GM23338 (cell line): ENCODE data around the gene ELL2.

ENCODE experiments used
- CREB1 ChIP-seq: fragments of 250-450 bp; sonication (Bioruptor Pico); IDR thresholded peaks from 2 replicates; pipeline ENCODE4 v1.5.0; 2020; ENCODE audit warnings: low read depth, mild to moderate bottlenecking, moderate library complexity
- EZH2 ChIP-seq: fragments of 200-600 bp; sonication (generic); IDR thresholded peaks from one replicate; pipeline ENCODE4 v1.8.0; 2017; ENCODE audit warnings: antibody characterized with exemption, mild to moderate bottlenecking, low read depth; ENCODE audit not compliant: unreplicated experiment
- EZH2phosphoT487 ChIP-seq: fragments of 200-600 bp; sonication (generic); IDR thresholded peaks from one replicate; pipeline ENCODE4 v1.8.1; 2018; ENCODE audit warnings: antibody characterized with exemption; ENCODE audit not compliant: unreplicated experiment
- JUNB ChIP-seq: IDR thresholded peaks from one replicate; pipeline ENCODE4 v1.6.1; 2016; ENCODE audit warnings: antibody characterized with exemption; ENCODE audit not compliant: unreplicated experiment
- POLR2AphosphoS5 ChIP-seq: IDR thresholded peaks from 2 replicates; pipeline ENCODE4 v1.6.1; 2016; ENCODE audit warnings: antibody characterized with exemption, low read depth
- TF ChIP-seq, protein P1 (sequence below), 2 experiments: fragments of 200-600 bp in 1 of 2; sonication (generic) in 1 of 2; conservative IDR thresholded peaks; 2 replicates each; pipeline versions ENCODE4 v1.5.1 to v1.6.1; 2016 to 2017; ENCODE audit warnings: antibody characterized with exemption in 2 of 2, low read depth in 2 of 2, mild to moderate bottlenecking in 2 of 2, moderate library complexity in 1 of 2
- TF ChIP-seq, protein P2 (sequence below): IDR thresholded peaks from one replicate; pipeline ENCODE4 v1.6.1; 2018; ENCODE audit warnings: antibody characterized with exemption; ENCODE audit not compliant: unreplicated experiment
- TF ChIP-seq, protein P3 (sequence below): IDR thresholded peaks from 2 replicates; pipeline ENCODE4 v1.6.1; 2016; ENCODE audit warnings: antibody characterized with exemption

DNA sequence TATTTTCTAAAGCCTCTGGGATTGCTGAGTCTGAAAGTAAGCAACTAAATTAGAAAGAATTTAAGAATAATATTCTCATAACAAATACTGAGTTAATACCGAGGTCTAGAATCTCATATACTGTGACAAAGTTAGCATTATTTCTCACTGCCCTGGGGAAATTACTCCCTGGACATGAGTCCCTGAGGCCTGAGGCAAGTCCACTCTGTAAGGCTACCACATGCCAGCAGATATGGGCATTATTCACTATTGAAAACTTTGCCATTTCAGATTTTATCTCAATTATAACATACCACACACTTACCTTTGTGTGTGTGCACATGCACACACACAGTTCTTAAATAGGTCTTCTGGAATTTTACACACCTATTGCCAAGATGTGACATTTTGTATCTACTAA is 22.9 kb downstream of the ELL2 start:
- TF ChIP-seq, protein P1, sequence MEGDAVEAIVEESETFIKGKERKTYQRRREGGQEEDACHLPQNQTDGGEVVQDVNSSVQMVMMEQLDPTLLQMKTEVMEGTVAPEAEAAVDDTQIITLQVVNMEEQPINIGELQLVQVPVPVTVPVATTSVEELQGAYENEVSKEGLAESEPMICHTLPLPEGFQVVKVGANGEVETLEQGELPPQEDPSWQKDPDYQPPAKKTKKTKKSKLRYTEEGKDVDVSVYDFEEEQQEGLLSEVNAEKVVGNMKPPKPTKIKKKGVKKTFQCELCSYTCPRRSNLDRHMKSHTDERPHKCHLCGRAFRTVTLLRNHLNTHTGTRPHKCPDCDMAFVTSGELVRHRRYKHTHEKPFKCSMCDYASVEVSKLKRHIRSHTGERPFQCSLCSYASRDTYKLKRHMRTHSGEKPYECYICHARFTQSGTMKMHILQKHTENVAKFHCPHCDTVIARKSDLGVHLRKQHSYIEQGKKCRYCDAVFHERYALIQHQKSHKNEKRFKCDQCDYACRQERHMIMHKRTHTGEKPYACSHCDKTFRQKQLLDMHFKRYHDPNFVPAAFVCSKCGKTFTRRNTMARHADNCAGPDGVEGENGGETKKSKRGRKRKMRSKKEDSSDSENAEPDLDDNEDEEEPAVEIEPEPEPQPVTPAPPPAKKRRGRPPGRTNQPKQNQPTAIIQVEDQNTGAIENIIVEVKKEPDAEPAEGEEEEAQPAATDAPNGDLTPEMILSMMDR (conservative IDR thresholded peaks at IDR 0.05; ENCODE audit: low read depth in 2 of 2) = no peak
- TF ChIP-seq CREB1 (CRISPR knock-in tag) (no peak), POLR2AphosphoS5 (no peak), JUNB (no peak), EZH2 (no peak), EZH2phosphoT487 (no peak)
- TF ChIP-seq, protein P2, sequence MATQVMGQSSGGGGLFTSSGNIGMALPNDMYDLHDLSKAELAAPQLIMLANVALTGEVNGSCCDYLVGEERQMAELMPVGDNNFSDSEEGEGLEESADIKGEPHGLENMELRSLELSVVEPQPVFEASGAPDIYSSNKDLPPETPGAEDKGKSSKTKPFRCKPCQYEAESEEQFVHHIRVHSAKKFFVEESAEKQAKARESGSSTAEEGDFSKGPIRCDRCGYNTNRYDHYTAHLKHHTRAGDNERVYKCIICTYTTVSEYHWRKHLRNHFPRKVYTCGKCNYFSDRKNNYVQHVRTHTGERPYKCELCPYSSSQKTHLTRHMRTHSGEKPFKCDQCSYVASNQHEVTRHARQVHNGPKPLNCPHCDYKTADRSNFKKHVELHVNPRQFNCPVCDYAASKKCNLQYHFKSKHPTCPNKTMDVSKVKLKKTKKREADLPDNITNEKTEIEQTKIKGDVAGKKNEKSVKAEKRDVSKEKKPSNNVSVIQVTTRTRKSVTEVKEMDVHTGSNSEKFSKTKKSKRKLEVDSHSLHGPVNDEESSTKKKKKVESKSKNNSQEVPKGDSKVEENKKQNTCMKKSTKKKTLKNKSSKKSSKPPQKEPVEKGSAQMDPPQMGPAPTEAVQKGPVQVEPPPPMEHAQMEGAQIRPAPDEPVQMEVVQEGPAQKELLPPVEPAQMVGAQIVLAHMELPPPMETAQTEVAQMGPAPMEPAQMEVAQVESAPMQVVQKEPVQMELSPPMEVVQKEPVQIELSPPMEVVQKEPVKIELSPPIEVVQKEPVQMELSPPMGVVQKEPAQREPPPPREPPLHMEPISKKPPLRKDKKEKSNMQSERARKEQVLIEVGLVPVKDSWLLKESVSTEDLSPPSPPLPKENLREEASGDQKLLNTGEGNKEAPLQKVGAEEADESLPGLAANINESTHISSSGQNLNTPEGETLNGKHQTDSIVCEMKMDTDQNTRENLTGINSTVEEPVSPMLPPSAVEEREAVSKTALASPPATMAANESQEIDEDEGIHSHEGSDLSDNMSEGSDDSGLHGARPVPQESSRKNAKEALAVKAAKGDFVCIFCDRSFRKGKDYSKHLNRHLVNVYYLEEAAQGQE = no peak
- TF ChIP-seq, protein P3, sequence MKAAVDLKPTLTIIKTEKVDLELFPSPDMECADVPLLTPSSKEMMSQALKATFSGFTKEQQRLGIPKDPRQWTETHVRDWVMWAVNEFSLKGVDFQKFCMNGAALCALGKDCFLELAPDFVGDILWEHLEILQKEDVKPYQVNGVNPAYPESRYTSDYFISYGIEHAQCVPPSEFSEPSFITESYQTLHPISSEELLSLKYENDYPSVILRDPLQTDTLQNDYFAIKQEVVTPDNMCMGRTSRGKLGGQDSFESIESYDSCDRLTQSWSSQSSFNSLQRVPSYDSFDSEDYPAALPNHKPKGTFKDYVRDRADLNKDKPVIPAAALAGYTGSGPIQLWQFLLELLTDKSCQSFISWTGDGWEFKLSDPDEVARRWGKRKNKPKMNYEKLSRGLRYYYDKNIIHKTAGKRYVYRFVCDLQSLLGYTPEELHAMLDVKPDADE = no peak
